Esophagus squamous epithelium (tissue), 5 donors: Measurements from ENCODE around the gene PRM2. TPM values are rescaled to one million over a fixed set of nuclear protein-coding genes. Genes with fewer than 3 reads are reported as not detected.

Experiments used
- DNase-seq: peaks from one replicate; lab custom pipeline; 2025; lab: John Stamatoyannopoulos, UW
- H3K27ac ChIP-seq, 4 donors: fragments of 200-600 bp; sonication (generic); one replicate each; pipeline ENCODE4 v1.5.1; 2016 to 2019; ENCODE audit warnings: mild to moderate bottlenecking in 1 of 4
- H3K27me3 ChIP-seq, 4 donors: fragments of 200-600 bp; sonication (generic); 1 replicate in 3 of 4; 2 replicates in 1 of 4; pipeline versions ENCODE4 v1.5.1 to v1.6.0; 2017 to 2021; ENCODE audit warnings: antibody characterized with exemption in 1 of 4
- H3K36me3 ChIP-seq, 3 donors: fragments of 200-600 bp; sonication (generic); one replicate each; pipeline ENCODE4 v1.5.1; 2016 to 2019
- H3K4me1 ChIP-seq, 3 donors: fragments of 200-600 bp; sonication (generic); one replicate each; pipeline ENCODE4 v1.5.1; 2017 to 2019
- H3K4me3 ChIP-seq, 4 donors: fragments of 200-600 bp; sonication (generic); 1 replicate in 3 of 4; 2 replicates in 1 of 4; pipeline ENCODE4 v1.5.1; 2016 to 2019; ENCODE audit warnings: mild to moderate bottlenecking in 2 of 4, moderate library complexity in 1 of 4
- H3K9me3 ChIP-seq, 3 donors: fragments of 200-600 bp; sonication (generic); one replicate each; pipeline ENCODE4 v1.5.1; 2016 to 2019
- CTCF ChIP-seq, 6 experiments: fragments of 450-650 bp in 4 of 6; fragments of 200-600 bp in 2 of 6; sonication (generic) in 2 of 6; IDR thresholded peaks; one replicate each; pipeline ENCODE4 v1.5.1; 2016 to 2019; ENCODE audit warnings: antibody characterized with exemption in 6 of 6, mild to moderate bottlenecking in 4 of 6, moderate library complexity in 4 of 6
- POLR2A ChIP-seq, 4 donors: fragments of 450-650 bp; IDR thresholded peaks; one replicate each; pipeline ENCODE4 v1.6.1; 2017; ENCODE audit warnings: antibody characterized with exemption in 4 of 4, mild to moderate bottlenecking in 4 of 4, moderate library complexity in 3 of 4
- WGBS, 2 donors: methylation state at CpG; one replicate each; pipeline ENCODE4 v1.1.5; 2018; 5-methylcytosine and 5-hydroxymethylcytosine counted together
- intact Hi-C: fragments of 100-400 bp; cut with DNase I; formaldehyde crosslinking; loops from one replicate; pipeline ENCODE4 v1.15.0; 2022
- total RNA-seq, 4 donors: library from RNA; depleted of rRNA; stranded (reverse); fragments of >200 nt; gene quantifications; one replicate each; pipeline ENCODE4 v1.1.0, GENCODE V29; 2016
- donor health status: DM: yes; HTN: yes; CAD: no.

The PRM2 gene
- total RNA-seq, 4 donors from 2014 or later = not detected

GRCh38 chr16:11240636-11241473, 35.4 kb downstream of the PRM2 start:
- Histone ChIP-seq H3K27ac (no peak overlapping the region), H3K27me3 (peaks cover 0 to 40% (median 0%) of the 10 kb centered on the region in 4 donors), H3K4me3 (no peak overlapping the region), H3K9me3 (no peaks in the 10 kb centered on the region), H3K4me1 (peaks cover 0 to 2% (median 0%) of the 10 kb centered on the region in 3 donors), H3K36me3 (no peaks in the 10 kb centered on the region)
- WGBS, 2 donors = 70 to 77% methylated on average over 8 to 9 of the region's 10 CpGs
- intact Hi-C loops = no loop called here
- no peak for TF ChIP-seq CTCF (IDR thresholded peaks at IDR 0.05)
- TF ChIP-seq POLR2A (IDR thresholded peaks at IDR 0.05) = no peak
- DNase-seq = no peak

- no peak for DNase-seq
- intact Hi-C loops = no loop called here
- Histone ChIP-seq H3K27ac (no peak overlapping the region), H3K4me1 (peaks cover 0 to 2% (median 0%) of the 10 kb centered on the region in 3 donors), H3K9me3 (no peaks in the 10 kb centered on the region), H3K36me3 (no peaks in the 10 kb centered on the region), H3K27me3 (peaks cover 0 to 33% (median 0%) of the 10 kb centered on the region in 4 donors), H3K4me3 (no peak overlapping the region)
- WGBS, 2 donors = 83 to 84% methylated on average over 10 of the region's 10 CpGs
- TF ChIP-seq CTCF (IDR thresholded peaks at IDR 0.05) = no peak
- no peak for TF ChIP-seq POLR2A (IDR thresholded peaks at IDR 0.05)
Observed at GRCh38 chr16:11239644-11240632, 36.3 kb downstream of the PRM2 start.

- no peak for DNase-seq
- Histone ChIP-seq H3K4me1 (peaks cover 0 to 2% (median 0%) of the 10 kb centered on the region in 3 donors), H3K27ac (no peak overlapping the region), H3K4me3 (no peak overlapping the region), H3K36me3 (no peaks in the 10 kb centered on the region), H3K9me3 (no peaks in the 10 kb centered on the region), H3K27me3 (peaks cover 0 to 22% (median 0%) of the 10 kb centered on the region in 4 donors)
- intact Hi-C loops = no loop called here
- TF ChIP-seq POLR2A (IDR thresholded peaks at IDR 0.05) (no peak), CTCF (IDR thresholded peaks at IDR 0.05) (no peak)
- 89 to 94% methylated on average over 12 to 14 of the region's 15 CpGs for WGBS, 2 donors
Observed at GRCh38 chr16:11238272-11239202, 37.7 kb downstream of the PRM2 start.

- intact Hi-C loops = no loop called here
- Histone ChIP-seq H3K4me3 (no peak overlapping the region), H3K27me3 (peaks cover 0 to 24% (median 0%) of the 10 kb centered on the region in 4 donors), H3K9me3 (no peaks in the 10 kb centered on the region), H3K27ac (no peak overlapping the region), H3K4me1 (peaks cover 0 to 8% (median 2%) of the 10 kb centered on the region in 3 donors), H3K36me3 (no peaks in the 10 kb centered on the region)
- WGBS, 2 donors = 90 to 100% methylated on average over 4 of the region's 10 CpGs
- TF ChIP-seq POLR2A (IDR thresholded peaks at IDR 0.05) = no peak
- TF ChIP-seq CTCF (IDR thresholded peaks at IDR 0.05) = no peak
- no peak for DNase-seq
Observed at GRCh38 chr16:11236461-11237254, 39.6 kb downstream of the PRM2 start.
